HepG2 (cell line): ENCODE data around the gene CDK15. TPM values are rescaled to one million over a fixed set of nuclear protein-coding genes. Genes with fewer than 3 reads are reported as not detected.

ENCODE experiments used
- ADNP ChIP-seq: sonication (generic); formaldehyde crosslinking; IDR thresholded peaks from 2 replicates; pipeline ENCODE4 v1.4.0; 2020; ENCODE audit warnings: missing genetic modification reagents
- BORCS8-MEF2B ChIP-seq: sonication (generic); formaldehyde crosslinking; IDR thresholded peaks from 2 replicates; pipeline ENCODE4 v1.8.0; 2022; ENCODE audit warnings: mild to moderate bottlenecking, missing genetic modification reagents
- CENPT ChIP-seq: sonication (generic); formaldehyde crosslinking; IDR thresholded peaks from 2 replicates; pipeline ENCODE4 v1.8.0; 2022; ENCODE audit warnings: low read depth, mild to moderate bottlenecking, moderate library complexity, missing genetic modification reagents
- E2F2 ChIP-seq: sonication (generic); formaldehyde crosslinking; IDR thresholded peaks from 2 replicates; pipeline ENCODE4 v1.4.0; 2020; ENCODE audit warnings: missing genetic modification reagents, borderline replicate concordance
- ERF ChIP-seq: IDR thresholded peaks from 2 replicates; pipeline ENCODE4 v1.6.1; 2018; ENCODE audit warnings: missing biosample characterization, missing genetic modification reagents
- FOXP1 ChIP-seq, 2 experiments: fragments of 450-650 bp in 1 of 2; IDR thresholded peaks; 2 replicates each; pipeline ENCODE4 v1.6.1; 2017 to 2018; ENCODE audit warnings: antibody characterized with exemption in 1 of 2
- GPBP1L1 ChIP-seq: sonication (generic); formaldehyde crosslinking; IDR thresholded peaks from 2 replicates; pipeline ENCODE4 v1.5.0; 2020; ENCODE audit warnings: mild to moderate bottlenecking, missing genetic modification reagents
- HIC2 ChIP-seq: sonication (generic); formaldehyde crosslinking; IDR thresholded peaks from 2 replicates; pipeline ENCODE4 v1.9.0; 2022; ENCODE audit warnings: low read depth, missing genetic modification reagents
- MEIS1 ChIP-seq: sonication (generic); formaldehyde crosslinking; IDR thresholded peaks from 2 replicates; pipeline ENCODE4 v1.9.0; 2021; ENCODE audit warnings: mild to moderate bottlenecking, missing genetic modification reagents, moderate library complexity, borderline replicate concordance
- NCOA5 ChIP-seq: sonication (generic); formaldehyde crosslinking; IDR thresholded peaks from 2 replicates; pipeline ENCODE4 v1.4.0; 2020; ENCODE audit warnings: missing genetic modification reagents
- NR3C1 ChIP-seq: sonication (generic); formaldehyde crosslinking; IDR thresholded peaks from 2 replicates; pipeline ENCODE4 v1.4.0; 2020; ENCODE audit warnings: missing genetic modification reagents
- REPIN1 ChIP-seq: sonication (generic); formaldehyde crosslinking; IDR thresholded peaks from 2 replicates; pipeline ENCODE4 v1.8.0; 2022; ENCODE audit warnings: missing genetic modification reagents, low read depth, mild to moderate bottlenecking, borderline replicate concordance
- SAFB2 ChIP-seq: sonication (generic); formaldehyde crosslinking; IDR thresholded peaks from 2 replicates; pipeline ENCODE4 v1.5.1; 2020; ENCODE audit warnings: missing genetic modification reagents, low read depth, mild to moderate bottlenecking, borderline replicate concordance
- SIN3A ChIP-seq: IDR thresholded peaks from 2 replicates; pipeline ENCODE4 v1.6.1; 2011; ENCODE audit warnings: low read depth, mild to moderate bottlenecking, control low read depth, low read length, borderline replicate concordance
- SKIL ChIP-seq: sonication (generic); formaldehyde crosslinking; IDR thresholded peaks from 2 replicates; pipeline ENCODE4 v1.8.0; 2022; ENCODE audit warnings: missing genetic modification reagents, mild to moderate bottlenecking, moderate library complexity, borderline replicate concordance
- ZC3H4 ChIP-seq: sonication (generic); formaldehyde crosslinking; IDR thresholded peaks from 2 replicates; pipeline ENCODE4 v1.4.0; 2020; ENCODE audit warnings: missing genetic modification reagents, borderline replicate concordance
- ZNF282 ChIP-seq: fragments of 450-650 bp; IDR thresholded peaks from 2 replicates; pipeline ENCODE4 v1.6.1; 2018; ENCODE audit not compliant: partially characterized antibody
- ZNF335 ChIP-seq: sonication (generic); formaldehyde crosslinking; IDR thresholded peaks from 2 replicates; pipeline ENCODE4 v1.4.0; 2020; ENCODE audit warnings: missing genetic modification reagents
- ZNF644 ChIP-seq: IDR thresholded peaks from 2 replicates; pipeline ENCODE4 v1.6.1; 2016; ENCODE audit warnings: low read depth
- ZNF749 ChIP-seq: sonication (generic); formaldehyde crosslinking; IDR thresholded peaks from 2 replicates; pipeline ENCODE4 v1.8.0; 2022; ENCODE audit warnings: mild to moderate bottlenecking, missing genetic modification reagents, moderate library complexity, borderline replicate concordance
- ZNF766 ChIP-seq: sonication (generic); formaldehyde crosslinking; IDR thresholded peaks from 2 replicates; pipeline ENCODE4 v1.5.0; 2020; ENCODE audit warnings: missing genetic modification reagents, borderline replicate concordance
- polyA plus RNA-seq, 8 experiments: library from polyadenylated mRNA; depleted of rRNA in 3 of 8; stranded (reverse) in 7 of 8; unstranded in 1 of 8; fragments of >200 nt; fragmentation: Illumina TruSeq in 4 of 8; extraction: Trizol in 4 of 8; gene quantifications; 2 replicates each; pipeline versions ENCODE4 v1.2.1 to v1.2.3, GENCODE V29; 2011 to 2016; ENCODE audit warnings: low read depth in 4 of 8, missing spikeins in 1 of 8, mixed read lengths in 1 of 8; ENCODE audit not compliant: insufficient read depth in 1 of 8
- total RNA-seq, 5 experiments: library from RNA; depleted of rRNA; stranded (reverse); fragments of >200 nt; fragmentation: Illumina TruSeq; extraction: Trizol; gene quantifications; 2 replicates each; pipeline ENCODE4 v1.2.3, GENCODE V29; 2016; ENCODE audit warnings: low read depth in 1 of 5

The CDK15 gene
- total and polyA plus RNA-seq, 2 of the 13 experiments (the other 11 are each of a cell fraction or from before 2014, with no cell fraction given) = not detected

- TF ChIP-seq SKIL (CRISPR knock-in tag) (no peak), ZC3H4 (CRISPR knock-in tag) (no peak; the same call in none of the 2 replicates), NCOA5 (no peak), BORCS8-MEF2B (CRISPR knock-in tag) (peak; percentile 27; the same call in 1 of the 2 replicates), MEIS1 (CRISPR knock-in tag) (peak; percentile 85), ADNP (CRISPR knock-in tag) (no peak), REPIN1 (CRISPR knock-in tag) (peak; percentile 68; the same call in 1 of the 2 replicates), ERF (no peak; the same call in 1 of the 2 replicates), GPBP1L1 (CRISPR knock-in tag) (no peak), FOXP1 (IDR thresholded peaks at IDR 0.05) (no peak), FOXP1 (CRISPR knock-in tag; IDR thresholded peaks at IDR 0.05) (no peak; the same call in 1 of the 2 replicates), ZNF282 (no peak), NR3C1 (CRISPR knock-in tag) (no peak), ZNF749 (CRISPR knock-in tag) (no peak), ZNF644 (CRISPR knock-in tag) (peak; percentile 52), HIC2 (CRISPR knock-in tag) (peak; percentile 17; the same call in 1 of the 2 replicates), ZNF335 (CRISPR knock-in tag) (peak; percentile 97), E2F2 (no peak; the same call in 1 of the 2 replicates), SAFB2 (CRISPR knock-in tag) (no peak; the same call in 1 of the 2 replicates), CENPT (CRISPR knock-in tag) (no peak), ZNF766 (CRISPR knock-in tag) (no peak), SIN3A (peak; percentile 90)
These were observed 25.5 kb upstream of the CDK15 start, which contains the start of gene ALS2 (continued) for GRCh38 chr2:201780674-201781493.
